Retina (tissue), 1 donor: ENCODE measurements around the gene WWOX.

Experiments
- DNase-seq: peaks from one replicate; pipeline ENCODE4 v3.0.0-alpha.2; 2016

The WWOX gene

DNA sequence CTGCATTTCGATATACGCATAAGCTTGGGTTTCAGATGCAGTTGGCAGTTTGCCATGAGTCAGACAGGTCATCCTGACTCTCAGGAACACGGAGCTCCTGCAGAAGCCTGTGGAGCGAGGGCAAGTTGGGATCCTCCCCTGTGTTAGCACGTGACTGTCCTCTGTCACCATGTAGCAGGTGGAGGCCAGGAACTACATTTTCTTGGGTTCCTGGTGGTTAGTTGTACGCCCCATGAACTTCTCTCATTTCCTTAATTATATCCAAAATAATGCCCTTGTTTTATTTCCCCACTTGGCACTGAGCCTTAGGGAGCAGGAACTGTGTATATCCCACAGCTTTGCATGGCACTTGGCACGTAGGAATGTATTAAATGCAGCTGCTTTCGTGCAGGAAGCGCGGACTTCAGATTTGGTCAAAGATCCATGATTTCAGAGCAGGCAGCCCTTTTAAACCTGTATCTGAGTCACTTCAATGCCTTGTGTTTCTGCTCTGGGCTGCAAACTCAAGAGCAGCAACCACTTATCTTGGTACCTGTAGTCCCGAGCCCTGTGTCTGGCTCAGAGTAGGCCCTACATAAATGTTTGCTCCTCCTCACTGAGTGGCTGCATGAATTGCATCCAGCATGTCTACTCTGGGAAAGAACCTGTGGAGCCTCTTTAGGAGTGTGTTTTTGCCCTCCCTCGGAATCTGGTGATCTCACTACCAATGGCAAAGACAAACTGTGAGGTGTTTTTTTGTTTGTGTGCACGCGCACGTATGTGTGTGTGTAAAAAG lies 1072.7 kb downstream of the WWOX start:
- no peak for DNase-seq

DNA sequence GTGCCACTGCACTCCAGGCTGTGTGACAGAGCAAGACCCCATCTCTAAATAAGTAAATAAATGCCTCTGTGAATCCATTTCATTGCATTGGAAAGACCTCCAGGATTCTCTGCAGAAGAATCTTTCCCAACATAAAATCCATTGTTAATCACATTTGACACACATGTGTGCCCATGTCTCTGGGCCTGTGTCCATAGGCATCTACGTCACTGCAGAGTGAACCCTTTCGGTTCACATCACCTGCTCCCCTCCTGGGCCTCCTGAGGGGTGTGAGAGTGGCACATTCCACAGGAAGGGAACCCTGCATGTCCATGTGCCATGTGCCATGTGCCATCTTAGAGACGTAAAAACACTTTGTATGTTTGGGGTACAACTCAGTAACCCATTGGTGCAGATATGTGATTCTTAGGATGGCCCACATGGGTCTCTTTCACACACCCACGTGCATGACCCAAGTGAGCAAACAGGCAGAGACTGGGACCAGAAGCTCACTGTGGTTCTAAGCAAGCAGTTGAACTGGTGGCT lies 1073.6 kb downstream of the WWOX start:
- no peak for DNase-seq

DNA sequence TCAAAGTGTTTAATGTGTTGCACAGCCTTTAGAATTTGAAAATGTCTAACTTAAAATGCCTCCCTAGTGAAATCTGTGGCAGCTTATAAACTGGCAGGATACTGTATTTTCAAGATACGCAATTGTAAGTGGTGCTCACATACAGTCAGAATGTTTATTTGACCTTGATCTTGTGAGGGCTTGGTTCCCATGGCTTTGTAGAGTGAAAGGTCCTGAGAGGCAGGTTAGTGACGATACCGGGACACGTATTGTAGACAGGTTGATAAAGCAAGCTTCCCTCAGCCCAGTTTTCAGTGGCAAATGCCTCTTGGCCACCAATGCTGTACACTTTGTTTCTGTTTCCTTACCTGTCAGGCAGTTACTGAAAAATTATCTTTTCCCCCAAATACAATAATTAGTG lies 1074.5 kb downstream of the WWOX start:
- DNase-seq = no peak

DNA sequence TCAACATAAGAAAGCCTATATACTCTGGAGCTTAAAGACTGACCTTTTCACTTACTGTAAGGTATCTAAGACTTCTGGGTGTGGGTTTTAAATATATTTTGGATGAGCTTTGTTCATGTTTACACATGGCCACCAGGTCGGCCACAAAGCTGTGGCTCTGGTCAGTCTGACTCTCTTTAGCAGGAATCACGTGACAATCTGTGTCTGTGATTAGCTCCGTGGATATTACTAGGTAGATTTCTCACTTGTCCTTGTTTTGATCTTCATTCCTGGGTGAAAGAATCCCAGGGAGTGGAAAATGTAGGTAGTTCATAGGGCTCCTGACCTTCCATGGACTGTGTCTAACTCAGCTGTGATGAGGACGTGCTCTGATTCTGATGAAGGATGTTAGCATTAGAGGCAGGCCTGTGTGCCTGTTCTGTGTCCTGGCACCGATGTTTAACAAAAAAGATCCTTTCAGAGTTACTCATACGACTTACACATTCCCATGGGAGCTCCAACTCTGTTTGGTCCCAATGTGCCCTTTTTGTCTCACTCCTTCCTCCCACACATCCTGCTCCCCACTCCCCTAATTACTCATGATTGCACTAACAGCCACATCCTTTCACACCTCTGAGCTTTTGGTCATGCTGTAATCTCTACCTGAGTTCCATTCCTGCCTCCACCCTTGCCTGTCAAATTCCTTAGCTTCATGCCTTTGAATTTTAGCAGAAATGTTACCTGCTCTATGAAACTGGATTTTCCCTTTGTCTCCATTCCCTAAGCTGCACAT lies 1076.0 kb downstream of the WWOX start:
- DNase-seq = no peak

DNA sequence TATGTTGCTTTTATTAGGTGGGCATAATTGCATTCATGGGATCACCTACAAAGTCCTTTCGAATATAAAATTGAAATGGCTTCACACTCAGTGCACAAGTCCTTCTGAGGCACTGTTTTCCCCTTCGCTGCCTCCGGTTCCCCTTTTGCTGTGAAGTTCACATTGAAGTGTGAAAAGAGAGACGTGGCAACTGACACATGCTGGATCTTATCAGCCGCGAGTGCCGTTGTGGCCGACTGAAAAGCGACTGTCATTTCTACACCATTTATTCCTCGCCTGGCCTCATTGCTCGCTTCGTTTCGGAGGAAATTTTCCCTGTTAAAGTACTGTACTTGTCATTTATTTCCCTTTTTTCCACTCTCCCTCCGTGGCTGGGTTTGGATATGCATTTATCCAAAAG lies 1077.6 kb downstream of the WWOX start:
- DNase-seq = no peak

DNA sequence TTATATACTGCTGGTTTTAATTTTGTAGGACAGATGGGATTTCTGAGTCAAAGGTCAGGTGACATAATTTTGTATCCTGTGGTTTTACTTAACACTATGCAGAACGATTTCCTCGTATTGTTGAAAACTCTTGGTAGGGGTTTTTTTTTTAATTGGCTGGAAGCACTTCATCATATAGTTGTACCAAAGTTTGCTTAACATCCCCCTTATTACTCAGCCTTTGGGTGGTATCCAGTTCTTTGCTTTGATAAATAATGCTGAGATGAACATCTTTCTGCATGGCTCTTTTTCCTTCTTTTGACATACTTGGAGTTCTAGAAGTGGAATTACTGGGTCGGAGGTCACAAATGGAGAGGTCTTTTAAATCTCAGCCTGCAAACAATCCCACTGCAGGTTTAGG lies 1082.0 kb downstream of the WWOX start:
- DNase-seq = no peak

DNA sequence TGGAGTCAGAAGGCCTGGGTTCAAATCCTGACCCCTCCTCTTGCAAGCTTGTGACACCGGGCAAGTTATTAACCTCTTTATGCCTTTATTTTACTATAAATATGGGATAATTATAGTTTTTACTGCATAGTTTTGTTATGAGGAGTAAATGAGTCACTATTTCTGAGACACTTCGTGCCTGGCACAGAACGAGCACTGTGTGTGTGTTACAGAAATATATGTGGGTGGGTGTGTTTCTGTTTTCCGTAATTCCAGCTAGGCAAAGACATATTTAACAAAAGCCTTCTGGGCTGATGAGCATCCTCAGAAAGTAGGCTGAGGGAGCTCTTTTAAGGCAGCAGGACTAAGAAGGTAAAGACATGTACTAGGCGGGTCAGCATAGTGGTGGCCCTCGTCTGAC lies 1083.2 kb downstream of the WWOX start:
- DNase-seq = no peak

DNA sequence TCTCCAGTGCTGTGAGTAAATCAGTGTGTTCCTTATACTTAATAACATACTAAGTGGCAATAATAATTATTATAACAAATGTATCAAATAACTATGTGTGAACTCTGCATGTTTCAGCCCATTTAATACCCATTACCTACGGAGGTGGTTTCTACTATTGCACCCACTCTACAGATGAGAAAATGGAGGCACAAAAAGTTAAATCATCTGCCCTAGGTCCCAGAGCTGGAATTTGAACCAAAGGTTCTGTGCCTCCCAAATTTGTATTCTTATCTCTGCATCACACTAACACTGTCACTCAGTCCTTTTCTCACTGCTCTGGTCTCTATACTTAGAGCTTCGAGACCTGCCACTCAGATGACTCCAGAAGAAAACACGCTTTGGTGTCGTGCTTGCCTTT lies 1084.1 kb downstream of the WWOX start:
- no peak for DNase-seq

DNA sequence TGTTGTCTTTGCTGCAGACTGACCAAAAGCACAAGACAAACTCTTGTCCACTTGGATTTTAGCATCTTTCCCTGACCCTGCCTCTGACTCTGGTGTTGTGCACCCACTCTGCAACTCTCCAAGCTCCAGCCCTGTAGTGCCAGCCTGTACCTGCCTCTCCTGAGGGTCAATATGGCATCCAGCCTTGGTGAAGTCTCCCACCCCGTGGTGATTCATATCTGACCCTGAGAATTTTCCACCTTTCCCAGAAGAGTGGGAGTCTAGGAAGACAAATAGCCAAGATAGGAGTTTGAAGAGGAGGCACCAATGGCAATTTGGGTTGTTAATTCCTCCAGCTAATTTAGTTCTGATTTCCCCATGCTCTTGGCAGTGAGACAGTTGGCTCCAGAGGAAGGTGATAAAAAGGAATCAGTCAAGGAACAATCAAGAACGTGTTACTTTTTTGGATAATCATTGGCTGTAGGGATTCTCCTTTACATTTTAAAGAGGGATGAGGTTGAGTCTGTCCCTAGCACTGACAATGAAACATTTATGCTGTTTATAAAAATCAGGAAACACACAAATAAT lies 1085.1 kb downstream of the WWOX start:
- DNase-seq = no peak

DNA sequence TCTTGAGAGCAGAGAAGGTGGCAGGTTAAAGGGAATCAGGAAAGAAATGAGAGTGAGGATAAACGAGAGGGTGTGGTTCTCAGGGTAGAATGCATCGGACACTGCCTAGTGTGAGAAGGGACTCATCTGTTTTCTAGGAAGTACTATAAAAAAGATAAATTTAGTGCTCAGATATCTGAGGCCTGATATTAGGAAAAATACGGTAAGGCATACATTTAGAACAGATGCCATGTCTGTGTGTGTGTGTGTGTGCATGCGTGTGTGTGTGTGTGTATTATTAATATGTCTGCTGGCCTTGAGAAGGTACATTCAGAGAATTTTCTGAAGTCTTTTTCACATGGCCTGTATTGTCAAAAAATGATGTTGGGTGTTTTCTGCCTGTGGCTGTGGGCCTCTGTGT lies 1086.3 kb downstream of the WWOX start:
- no peak for DNase-seq

DNA sequence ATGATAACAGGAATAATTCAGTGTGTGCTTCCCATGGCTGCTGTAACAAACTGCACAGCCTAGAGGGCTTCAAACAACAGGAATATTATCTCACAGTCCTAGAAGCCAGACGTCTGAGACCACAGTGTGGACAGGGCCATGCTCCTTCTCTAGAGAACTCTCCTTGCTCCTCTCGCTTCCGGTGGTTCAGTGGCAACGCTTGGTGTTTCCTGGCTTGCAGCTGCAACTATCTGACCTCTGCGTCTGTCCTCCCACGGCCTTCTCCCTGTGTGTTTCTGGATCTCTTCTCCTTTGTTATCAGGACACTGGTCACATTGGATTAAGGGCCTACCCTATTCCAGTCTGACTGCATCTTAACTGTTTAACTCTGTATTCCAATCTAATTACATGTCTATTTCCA lies 1086.7 kb downstream of the WWOX start:
- DNase-seq = peak; percentile 28

DNA sequence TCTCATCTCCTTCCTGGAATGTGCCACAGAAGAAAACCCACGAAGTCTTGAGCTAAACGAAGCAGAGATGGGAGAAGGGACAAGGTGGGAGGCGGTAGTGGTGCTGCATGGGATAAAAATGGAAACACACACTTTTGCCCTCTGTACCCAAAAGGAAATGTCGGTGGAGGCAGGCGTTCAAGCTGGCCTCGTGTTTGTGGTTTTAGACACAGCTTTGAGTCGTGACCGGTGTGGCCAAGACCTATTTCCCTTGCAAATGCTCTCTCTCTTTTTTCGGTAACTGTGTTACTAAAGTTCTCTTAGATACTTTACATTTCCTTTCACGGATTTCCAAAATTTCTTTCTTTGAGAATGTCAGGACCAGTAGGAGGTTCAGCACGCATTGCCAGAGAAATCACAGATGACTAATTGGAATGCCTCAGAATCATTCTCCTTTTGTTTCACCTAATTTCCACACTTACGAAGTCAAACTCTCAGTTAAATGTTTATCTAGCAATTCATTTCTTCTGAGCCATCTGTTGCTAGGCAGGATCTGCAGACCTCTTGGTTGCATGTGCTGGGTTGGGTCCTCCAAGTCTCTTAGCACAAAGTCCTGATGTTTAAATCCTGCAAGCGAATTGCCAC lies 1088.8 kb downstream of the WWOX start:
- DNase-seq = no peak

DNA sequence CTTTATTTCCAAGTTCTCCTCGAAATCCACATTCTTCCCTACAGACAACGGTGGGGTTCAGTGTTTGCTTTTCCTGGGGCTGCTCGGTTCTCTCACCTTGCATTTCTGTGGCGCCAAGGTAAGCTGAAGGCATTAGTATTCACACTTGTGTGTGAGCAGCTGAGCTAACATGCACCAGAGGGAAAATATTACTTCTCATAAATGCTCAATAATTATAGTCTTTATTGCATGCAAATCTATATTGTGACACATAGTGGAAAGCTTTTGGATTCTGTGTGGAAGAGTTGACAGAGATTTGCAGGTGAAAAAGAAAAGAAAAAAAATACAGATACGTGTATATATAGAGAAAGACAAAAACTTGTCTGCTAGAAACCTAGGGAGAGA lies 1089.3 kb downstream of the WWOX start:
- no peak for DNase-seq

DNA sequence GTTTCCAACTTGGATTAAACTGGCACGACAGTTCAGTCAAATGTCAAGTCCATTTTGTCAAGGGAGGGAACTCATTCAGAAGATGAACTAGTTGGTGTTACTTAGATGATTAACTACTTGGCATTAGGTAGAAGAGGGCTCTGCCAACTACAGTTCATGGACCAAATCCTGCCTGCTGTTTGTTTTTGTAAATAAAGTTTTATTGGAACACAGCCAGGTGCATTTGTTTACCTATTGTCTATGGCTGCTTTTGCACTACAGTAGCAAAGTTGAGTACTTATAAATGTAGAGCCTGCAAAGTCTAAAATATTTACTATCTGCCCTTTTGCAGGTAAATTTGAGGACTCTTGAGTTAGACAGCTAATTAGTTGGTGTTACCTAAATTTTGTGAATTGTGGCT lies 1091.1 kb downstream of the WWOX start:
- no peak for DNase-seq

DNA sequence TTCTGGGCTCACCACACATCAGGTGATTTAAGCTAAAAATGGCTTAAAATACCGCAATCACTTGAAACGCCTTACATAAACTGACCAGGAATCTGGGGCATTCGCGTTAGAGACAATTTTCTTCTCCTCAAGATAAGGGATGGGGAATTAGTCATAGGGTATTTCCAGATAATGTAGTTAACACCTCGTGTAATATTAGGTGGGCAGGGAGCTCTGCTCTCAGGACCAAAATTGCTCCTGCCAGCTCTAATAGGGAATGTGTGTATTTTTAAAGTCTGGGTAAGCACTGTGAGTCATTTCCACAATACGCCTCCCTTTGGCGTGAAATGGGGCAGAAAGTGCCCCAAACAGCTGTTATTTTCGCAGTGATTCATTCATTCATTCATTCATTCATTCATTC lies 1092.5 kb downstream of the WWOX start:
- DNase-seq = no peak

DNA sequence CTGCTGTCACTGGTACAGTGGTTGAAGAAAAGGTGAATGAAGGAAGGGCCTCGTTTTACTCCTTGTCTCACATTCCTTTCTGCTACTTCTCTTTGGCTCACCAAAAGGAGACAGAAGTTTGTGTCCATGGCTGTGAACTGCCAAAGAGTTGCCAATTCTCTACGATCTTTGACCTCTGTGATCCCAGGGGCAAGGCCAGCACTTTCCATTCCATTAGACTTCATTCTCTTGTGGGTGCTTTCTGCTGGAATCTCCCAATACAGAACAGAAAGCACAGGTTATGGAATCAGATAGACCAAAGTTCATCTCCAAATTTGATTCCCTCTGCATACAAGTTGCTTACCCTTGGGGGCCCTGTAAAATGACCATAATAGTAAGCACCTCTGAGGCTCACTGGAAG lies 1093.5 kb downstream of the WWOX start:
- no peak for DNase-seq

DNA sequence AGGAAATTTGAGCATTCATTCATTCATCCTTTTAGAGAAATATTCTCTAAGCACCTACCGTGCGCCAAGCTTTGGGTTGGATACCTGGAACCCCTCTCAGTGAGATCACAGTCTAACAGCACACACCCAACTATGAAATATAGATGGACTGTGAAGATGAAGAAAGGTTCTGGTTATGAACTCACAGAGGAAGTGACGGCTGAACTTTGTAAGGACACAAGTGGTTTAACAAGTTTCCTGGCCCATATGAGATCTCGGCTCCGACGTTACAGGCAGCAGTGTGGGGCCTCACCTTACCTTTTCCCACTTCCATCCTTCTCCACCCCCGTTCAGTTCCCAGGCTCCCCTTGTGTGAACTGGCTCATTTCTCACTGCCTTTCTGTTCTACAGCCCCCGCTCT lies 1094.8 kb downstream of the WWOX start:
- DNase-seq = no peak

DNA sequence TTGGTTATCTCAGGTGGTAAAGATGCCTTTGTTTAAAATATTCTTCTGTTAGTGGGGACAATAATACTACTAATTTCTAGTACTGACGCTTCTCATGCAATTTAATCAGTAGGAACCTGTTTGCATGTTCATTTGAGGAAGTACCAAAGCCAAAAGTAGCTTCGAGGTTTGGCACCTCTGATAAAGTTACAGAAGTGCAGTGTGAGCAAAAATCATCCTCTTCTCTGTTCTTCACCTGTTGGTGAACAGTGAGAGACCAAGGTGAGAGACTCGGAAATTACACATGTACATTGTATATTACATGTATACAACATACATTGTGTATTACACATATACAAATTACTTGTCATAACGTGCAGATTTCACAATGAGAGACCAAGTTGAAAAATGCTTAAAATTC lies 1096.5 kb downstream of the WWOX start:
- DNase-seq = no peak

DNA sequence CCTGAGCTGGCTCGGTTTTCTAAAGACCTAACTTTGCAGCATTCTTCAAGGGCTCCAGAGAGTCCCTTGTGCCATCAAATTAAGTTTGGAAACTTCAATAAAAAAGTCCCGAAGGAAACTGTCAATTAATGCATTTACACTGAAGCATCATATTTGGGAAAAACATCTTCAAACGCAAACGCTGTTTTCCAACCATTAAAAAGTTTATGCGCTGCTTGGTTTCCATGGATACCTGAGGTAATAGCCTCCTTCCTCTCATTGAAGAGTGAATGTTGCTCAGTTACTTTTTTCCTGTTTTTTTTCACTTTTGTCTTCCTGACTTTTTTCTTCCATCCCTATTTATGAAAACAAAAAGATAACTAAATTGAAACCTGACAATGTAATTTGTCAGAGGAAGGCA lies 1102.0 kb downstream of the WWOX start:
- DNase-seq = no peak

DNA sequence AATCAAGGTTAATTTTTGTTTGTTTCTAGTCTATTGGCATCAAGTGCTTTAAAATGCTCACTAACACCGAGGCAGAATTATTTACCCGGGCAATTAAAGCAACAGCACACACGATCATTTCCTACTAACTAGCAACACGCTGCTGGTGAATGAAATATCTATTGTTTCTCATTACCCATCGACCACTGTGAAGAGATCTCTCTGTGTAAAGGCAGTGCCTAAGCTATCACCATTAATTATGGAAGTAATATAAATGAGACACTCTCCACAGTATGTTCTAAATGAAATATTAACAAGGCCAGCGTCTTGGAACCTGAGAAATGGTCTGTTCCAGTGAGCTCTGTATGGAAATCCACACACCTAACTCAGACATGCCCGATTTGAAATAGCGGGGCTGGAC lies 1103.5 kb downstream of the WWOX start:
- no peak for DNase-seq

DNA sequence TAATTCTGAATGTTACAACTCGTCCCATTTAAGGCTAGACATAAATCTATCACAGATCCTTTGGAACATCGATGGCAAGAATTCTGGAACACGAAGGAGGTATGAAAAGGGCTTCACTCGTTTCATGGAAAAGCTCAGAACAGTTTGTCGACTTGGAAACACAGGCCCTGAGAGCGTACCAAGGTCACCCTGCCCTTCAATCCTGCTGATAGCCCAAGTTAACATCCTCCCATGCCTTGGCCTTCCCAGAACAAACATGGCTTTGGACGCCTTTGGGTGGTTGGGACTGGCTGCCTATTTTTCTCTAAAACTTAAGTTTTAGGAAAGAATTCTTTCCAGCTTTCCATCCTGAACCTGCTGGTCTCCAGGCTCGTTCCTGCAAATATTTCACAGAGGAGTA lies 1105.0 kb downstream of the WWOX start:
- DNase-seq = no peak

DNA sequence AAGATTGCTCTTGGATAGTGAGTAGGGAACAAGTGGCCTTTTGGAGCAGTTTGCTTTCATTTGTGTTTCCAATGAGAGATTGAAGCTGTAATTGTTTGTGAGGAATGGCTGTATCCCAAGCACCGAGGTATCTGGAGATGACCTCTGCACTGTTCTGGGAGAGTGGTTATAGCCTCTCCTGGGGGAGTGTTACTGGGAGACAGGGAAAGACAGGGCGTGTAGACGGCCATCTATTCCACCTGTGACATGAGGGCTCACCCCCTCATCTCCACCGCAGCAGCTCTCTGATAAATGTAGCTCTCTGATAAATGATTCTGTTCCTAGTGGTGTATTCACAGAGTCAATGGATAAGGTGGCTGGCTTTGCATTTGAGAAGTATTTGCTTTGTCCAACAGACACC lies 1107.4 kb downstream of the WWOX start:
- DNase-seq = no peak

DNA sequence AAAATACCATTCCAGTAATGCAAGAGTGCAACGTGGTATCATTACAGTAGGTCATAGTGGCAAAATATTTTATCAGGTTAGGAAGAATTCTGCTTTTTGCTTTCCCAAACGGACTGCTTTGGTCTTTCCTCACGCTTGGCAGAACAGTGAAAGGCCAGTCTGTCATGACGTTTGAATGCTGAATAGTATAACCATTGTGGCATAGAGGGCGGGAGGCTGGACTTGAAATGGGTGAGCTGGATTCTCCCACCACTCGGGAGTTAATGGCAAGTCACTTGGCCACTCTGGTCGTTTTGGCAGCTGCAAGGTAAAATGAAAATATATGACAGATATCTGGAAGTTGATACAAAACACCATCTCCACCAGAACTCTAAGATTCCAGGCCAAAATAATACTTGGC lies 1109.9 kb downstream of the WWOX start:
- no peak for DNase-seq

DNA sequence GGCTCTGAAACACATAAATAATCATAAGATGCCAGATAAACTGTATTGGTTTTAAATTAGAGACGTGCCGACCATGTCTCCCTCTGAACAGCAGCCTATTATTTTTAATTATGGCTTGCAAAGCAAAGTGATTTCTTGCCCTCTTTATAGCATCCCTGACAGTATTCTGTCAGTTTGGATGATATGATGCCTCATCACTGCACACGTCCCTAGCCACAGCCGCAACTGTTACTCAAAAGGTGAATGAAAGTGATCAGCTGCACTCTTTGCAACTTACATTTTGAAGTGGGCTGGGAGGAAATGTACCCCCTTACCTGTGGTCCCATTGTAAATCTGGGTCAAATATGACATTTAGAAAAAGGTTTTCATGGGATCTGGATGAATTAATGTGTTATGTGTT lies 1111.2 kb downstream of the WWOX start:
- peak; percentile 32 for DNase-seq
